ENCODE results near the gene STK35. TPM values are rescaled to one million over a fixed set of nuclear protein-coding genes. Genes with fewer than 3 reads are reported as not detected.

The STK35 gene
- total and polyA plus RNA-seq, 2 of the 13 experiments (the other 11 are each of a cell fraction or from before 2014, with no cell fraction given) = 27.4 to 29.8 TPM

- TF ChIP-seq, protein P1, sequence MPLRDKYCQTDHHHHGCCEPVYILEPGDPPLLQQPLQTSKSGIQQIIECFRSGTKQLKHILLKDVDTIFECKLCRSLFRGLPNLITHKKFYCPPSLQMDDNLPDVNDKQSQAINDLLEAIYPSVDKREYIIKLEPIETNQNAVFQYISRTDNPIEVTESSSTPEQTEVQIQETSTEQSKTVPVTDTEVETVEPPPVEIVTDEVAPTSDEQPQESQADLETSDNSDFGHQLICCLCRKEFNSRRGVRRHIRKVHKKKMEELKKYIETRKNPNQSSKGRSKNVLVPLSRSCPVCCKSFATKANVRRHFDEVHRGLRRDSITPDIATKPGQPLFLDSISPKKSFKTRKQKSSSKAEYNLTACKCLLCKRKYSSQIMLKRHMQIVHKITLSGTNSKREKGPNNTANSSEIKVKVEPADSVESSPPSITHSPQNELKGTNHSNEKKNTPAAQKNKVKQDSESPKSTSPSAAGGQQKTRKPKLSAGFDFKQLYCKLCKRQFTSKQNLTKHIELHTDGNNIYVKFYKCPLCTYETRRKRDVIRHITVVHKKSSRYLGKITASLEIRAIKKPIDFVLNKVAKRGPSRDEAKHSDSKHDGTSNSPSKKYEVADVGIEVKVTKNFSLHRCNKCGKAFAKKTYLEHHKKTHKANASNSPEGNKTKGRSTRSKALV (CRISPR knock-in tag; IDR thresholded peaks at IDR 0.05) = 0 out of 2 replicates have a peak, but pooled peaks have one; percentile 53
- TF ChIP-seq RORA (CRISPR knock-in tag; IDR thresholded peaks at IDR 0.05) = no peak
- no peak for TF ChIP-seq SOX6 (IDR thresholded peaks at IDR 0.05)
- TF ChIP-seq SOX6 (CRISPR knock-in tag; IDR thresholded peaks at IDR 0.05) = peak; percentile 56
- TF ChIP-seq TP53 (CRISPR knock-in tag; conservative IDR thresholded peaks at IDR 0.05) = no peak; the same call in 1 of the 2 replicates
- TF ChIP-seq, protein P2, sequence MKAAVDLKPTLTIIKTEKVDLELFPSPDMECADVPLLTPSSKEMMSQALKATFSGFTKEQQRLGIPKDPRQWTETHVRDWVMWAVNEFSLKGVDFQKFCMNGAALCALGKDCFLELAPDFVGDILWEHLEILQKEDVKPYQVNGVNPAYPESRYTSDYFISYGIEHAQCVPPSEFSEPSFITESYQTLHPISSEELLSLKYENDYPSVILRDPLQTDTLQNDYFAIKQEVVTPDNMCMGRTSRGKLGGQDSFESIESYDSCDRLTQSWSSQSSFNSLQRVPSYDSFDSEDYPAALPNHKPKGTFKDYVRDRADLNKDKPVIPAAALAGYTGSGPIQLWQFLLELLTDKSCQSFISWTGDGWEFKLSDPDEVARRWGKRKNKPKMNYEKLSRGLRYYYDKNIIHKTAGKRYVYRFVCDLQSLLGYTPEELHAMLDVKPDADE (CRISPR knock-in tag; IDR thresholded peaks at IDR 0.05) = no peak
- no peak for TF ChIP-seq ZNF660 (CRISPR knock-in tag; IDR thresholded peaks at IDR 0.05; ENCODE audit: borderline replicate concordance, low read depth)
- TF ChIP-seq SSRP1 (CRISPR knock-in tag; IDR thresholded peaks at IDR 0.05) = 0 out of 2 replicates have a peak, but pooled peaks have one; percentile 29
- no peak for TF ChIP-seq RXRA (CRISPR knock-in tag; IDR thresholded peaks at IDR 0.05)
- no peak for TF ChIP-seq AFF4 (CRISPR knock-in tag; IDR thresholded peaks at IDR 0.05)
- TF ChIP-seq PHF21A (CRISPR knock-in tag; IDR thresholded peaks at IDR 0.05) = 0 out of 2 replicates have a peak, but pooled peaks have one; percentile 27
- TF ChIP-seq SP4 (CRISPR knock-in tag; IDR thresholded peaks at IDR 0.05) = peak; percentile 61; the same call in 1 of the 2 replicates
- no peak for TF ChIP-seq ZFP36 (IDR thresholded peaks at IDR 0.05; ENCODE audit: borderline replicate concordance, low read depth, low read length, partially characterized antibody)
- TF ChIP-seq ZNF891 (CRISPR knock-in tag; IDR thresholded peaks at IDR 0.05) = peak; percentile 56; the same call in 1 of the 2 replicates
- peak; percentile 30; the same call in 1 of the 2 replicates for TF ChIP-seq MXD4 (CRISPR knock-in tag; IDR thresholded peaks at IDR 0.05)
- TF ChIP-seq FOXA3 (CRISPR knock-in tag; IDR thresholded peaks at IDR 0.05) = peak; percentile 44; the same call in 1 of the 2 replicates
- peak; percentile 26; the same call in 1 of the 2 replicates for TF ChIP-seq HMGXB3 (CRISPR knock-in tag; IDR thresholded peaks at IDR 0.05; ENCODE audit: borderline replicate concordance)
- TF ChIP-seq NCOA5 (CRISPR knock-in tag; IDR thresholded peaks at IDR 0.05) = no peak
Measured at GRCh38 chr20:2103461-2104153, 2.0 kb downstream of the STK35 start (continued).

Data from HepG2 (cell line).